KG1 (cell line): Measurements from ENCODE around the gene ACAN.
"Not testable (repeated sequence)": the region's sequence is repeated elsewhere in the genome, so short reads cannot be mapped to it uniquely, and the experiment has no call there.

ENCODE experiments used
- DNase-seq: peaks from one replicate; lab custom pipeline; 2025; lab: John Stamatoyannopoulos, UW

The ACAN gene

GRCh38 chr15:88902846-88903245 is 99.6 kb downstream of the ACAN start:
- no peak for DNase-seq

- DNase-seq, result no peak
Measured at GRCh38 chr15:88904257-88904623, 101.0 kb downstream of the ACAN start.

DNA sequence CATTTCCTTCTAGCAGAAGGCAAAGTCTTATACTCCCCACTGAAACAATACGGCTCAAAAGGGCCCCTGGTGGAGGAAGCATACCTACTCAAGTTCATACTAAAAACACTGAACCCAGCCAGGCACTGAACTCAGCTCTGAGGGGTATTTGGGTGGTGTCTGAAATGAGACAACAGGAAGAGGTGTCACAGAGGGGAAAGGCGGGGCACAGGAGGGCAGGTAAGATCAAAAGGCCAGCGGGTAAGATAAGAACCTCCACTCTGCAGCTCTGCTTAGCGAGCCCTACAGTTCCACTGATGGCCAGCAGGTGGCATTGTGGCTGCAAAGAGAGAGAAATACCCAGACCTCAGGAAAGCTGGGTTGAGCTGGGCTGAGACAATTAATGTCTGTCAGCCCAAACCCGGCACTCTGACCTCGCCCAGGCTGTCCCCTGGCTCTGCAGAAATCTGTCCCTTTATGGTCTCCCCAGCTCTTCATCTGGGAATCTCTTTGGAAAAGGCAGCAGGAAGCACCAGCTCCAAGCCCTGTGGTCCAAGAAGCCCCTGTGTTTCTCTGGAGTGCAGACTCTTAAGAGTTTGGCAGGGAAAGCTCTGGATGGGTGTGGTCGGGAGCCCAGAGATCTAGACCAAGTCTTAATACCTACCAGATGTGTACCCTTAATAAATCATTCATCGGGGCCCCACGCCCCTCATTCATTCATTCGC is 101.5 kb downstream of the ACAN start:
- peak; percentile 47 for DNase-seq

DNA sequence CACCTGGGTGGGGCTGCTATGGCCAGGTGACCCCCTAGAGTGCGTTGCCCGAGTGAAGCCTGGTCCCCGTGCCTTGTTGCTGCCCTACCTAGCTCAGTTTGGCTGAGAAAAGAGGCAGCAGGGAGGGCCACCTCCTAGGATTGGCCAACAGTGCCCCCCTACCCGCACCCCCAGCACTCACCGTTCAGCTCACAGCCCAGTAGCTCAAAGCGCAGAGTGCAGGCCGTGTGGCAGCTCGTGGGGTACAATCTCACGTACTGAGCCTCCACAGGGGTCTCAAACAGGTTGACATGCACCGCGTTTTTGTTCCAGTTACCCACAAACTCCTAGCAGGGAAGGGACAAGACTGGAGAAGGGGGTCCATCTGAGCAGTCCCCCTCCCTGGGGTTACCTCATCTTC is 102.3 kb downstream of the ACAN start:
- no peak for DNase-seq

- DNase-seq, result no peak
Measured at GRCh38 chr15:88906130-88906529, 102.9 kb downstream of the ACAN start.

- DNase-seq, result no peak
Measured at GRCh38 chr15:88906551-88906950, 103.3 kb downstream of the ACAN start.

GRCh38 chr15:88907111-88907510 is 103.9 kb downstream of the ACAN start:
- DNase-seq, result no peak

- no peak for DNase-seq
Measured at GRCh38 chr15:88908123-88908522, 104.9 kb downstream of the ACAN start.

- DNase-seq, result no peak
Measured at GRCh38 chr15:88908697-88909621, 105.7 kb downstream of the ACAN start.

GRCh38 chr15:88909956-88910831 is 107.0 kb downstream of the ACAN start:
- DNase-seq, result no peak

DNA sequence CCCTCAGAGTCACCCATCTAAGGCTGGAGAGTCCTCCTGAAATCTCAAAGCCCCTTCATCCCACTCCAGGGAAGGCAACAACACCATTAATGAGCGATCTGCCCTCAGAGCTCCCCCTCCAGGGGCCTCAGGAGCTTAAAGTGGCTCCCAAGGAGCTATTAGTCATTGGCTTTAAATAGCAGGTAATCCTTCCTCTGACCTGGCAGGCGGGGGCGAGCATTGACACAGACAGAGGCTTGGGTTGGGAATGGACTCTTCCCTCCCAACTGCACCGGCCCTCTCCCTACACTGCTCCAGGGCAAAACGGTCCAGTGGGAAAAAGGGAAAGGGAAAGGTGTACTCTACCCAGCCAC is 108.5 kb downstream of the ACAN start:
- DNase-seq, result no peak

DNA sequence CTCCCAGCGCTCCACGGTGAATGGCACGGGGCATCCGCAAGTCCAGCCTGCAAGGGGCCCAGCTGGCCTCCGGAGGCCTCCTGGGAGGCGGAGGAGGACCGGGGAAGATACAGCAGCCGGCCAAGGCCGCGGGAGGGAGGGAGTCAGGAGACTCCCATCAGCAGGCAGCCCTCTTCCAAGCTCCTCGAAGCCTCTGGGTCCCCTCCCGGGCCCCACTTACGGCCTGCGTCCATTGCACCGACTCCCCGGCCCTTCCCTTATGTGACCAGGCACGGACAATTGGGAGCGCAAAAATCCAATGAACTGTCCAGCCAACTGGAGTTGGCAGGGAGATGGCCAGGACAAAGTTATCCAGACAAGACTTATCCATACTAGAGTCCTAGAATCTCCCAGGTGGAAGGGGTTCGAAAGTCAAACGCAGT is 109.3 kb downstream of the ACAN start:
- DNase-seq, result no peak

- DNase-seq, result no peak
Measured at GRCh38 chr15:88913017-88913849, 110.0 kb downstream of the ACAN start, which contains the start of gene MFGE8. MFGE8 (minus strand) TSS chr15:88913379; CDS start chr15:88913319, 60 bp downstream.

DNA sequence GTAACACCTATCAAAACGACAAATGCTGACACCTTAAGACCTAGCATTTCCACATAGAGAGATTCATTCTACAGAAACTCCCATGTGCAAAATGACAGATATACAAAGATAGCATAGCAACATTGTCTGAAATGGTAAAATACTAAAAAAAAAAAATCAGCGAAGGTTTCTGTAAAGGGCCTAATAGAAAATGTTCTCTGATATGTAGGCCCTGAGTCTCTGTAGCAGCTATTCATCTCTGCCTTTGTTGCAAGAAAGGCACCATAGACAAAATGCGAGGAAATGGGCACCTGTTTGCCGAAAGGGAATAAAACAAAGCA is 110.6 kb downstream of the ACAN start:
- DNase-seq, result no peak

DNA sequence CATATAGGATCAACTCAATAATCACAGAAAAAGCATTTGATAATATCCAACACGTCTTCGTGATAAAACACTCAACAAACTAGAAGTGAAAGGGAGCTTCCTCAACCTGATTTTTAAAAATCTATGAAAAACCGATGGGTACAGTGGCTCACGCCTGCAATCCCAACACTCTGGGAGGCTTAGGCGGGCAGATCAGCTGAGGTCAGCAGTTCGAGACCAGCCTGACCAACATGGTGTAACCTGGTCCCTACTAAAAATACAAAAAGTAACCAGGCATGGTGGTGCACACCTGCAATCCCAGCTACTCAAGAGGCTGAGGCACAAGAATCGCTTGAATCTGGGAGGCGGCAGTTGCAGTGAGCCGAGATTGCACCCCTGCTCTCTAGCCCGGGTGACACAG is 112.1 kb downstream of the ACAN start:
- no peak for DNase-seq

DNA sequence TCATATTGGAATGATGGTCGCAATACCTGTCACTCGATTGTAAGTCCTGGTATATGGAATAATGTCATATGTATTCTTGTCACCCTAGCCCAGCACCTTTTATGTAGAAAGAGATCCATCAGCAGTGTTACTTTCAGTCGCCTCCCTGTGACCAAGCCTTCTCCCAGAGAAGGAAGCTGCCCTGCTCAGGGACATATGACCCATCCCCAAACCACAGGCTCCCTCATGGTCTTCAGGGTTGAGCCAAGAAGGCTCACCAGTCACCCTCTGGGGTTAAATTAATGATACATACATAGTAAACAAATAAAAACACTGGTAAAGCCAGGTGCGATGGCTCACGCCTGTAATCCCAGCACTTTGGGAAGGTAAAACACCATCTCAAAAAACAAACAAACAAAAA is 114.5 kb downstream of the ACAN start:
- no peak for DNase-seq

DNA sequence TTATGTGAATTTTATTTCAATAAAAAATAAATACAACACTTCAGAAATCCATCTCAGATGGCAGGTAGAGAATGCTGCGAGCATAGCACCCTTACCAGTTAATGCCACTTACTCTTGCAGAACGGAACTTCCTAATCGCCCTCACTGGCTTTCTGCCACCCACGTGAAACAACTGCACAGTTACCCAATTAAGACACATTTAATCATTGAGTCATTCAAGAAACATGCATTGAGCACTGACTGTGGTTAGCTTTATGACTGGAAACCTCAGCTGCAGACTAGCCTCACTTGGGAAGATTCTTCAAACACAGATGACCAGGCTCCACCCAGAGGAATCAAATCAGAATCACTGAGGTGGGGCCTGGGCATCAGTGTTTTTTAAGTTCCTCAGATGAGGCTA is 115.5 kb downstream of the ACAN start:
- DNase-seq, result no peak

DNA sequence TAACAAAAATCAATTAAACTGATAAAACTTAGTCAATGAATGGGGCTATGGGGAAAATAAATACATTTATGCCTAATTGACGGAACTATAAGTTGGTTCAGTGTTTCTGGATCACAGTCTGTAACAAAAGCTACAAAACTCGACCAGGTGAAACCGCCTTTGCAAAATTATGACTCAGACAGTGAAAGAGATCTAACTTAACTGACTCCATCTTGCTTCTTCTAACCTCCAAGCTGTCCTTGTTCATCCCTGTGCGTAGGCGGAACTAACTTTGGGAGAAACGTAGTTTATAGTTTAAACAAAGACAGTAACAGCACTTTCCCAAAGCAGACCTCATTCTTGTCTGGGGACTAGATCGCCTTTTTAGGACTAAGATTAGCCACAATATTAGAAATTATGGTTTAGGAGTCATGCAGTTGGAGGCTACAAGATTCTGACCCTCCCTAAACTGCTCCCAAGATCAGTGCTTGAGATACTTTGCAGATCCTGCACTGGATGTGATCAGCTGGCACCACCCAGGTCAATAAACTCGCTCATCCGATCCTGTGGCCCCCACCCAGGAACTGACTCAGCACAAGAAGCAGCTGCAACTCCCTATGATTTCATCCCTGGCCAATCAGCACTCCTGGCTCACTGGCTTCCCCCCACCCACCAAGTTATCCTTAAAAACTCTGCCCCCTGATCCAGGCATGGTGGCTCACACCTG is 117.1 kb downstream of the ACAN start:
- DNase-seq, result no peak

DNA sequence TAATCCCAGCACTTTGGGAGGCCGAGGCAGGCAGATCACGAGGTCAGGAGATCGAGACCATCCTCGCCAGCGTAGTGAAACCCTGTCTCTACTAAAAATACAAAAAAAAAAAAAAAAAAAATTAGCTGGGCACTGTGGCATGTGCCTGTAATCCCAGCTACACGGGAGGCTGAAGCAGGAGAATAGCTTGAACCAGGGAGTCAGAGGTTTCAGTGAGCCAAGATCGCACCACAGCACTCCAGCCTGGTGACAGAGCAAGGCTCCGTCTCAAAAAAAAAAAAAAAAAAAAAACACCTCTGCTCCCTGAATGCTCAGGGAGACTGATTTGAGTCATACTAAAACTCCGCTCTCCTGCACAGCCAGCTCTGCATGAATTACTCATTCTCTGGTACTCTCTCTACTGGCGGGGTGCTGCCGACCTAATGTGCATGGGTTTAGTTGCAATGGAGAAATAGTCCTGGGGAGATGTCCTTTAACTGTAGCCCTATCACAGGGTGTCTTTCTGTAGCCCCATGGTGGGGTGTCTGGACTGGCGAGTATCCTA is 117.7 kb downstream of the ACAN start:
- not testable (repeated sequence) for DNase-seq
